ENCODE data around the gene PRICKLE2.

PRICKLE2 gene

DNA sequence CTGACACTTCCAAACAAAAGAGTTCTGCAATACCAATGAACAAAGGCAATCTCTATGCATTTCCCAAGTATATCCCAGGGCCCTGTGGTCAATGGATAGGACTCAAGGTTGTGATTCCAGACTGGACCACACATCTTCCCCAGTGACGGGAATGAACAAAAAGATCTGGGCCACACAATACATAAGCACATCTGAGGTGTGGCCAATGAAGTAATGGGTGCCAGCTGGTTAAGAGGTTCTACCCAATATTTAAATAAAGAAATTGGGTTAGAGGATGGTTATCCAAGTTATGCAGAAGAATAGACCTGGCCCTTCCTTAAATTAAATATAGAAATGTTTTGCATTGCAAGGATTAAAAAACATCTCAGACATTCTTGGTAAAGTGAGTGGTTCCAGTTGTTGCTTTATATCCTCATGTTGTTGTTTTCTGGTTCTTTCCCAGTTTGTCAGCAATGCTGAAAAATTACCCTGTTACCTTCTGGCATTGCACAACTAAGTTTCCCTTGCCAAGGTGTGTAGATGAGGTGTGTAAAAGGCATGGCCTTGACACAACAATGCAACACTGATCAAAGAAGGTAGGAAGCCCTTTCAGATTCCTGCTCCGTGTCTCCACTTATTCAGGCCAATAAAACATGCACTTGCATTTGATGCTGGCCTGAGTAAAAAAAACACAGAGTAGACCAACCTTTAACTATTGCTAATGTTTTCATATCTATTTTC lies 86.5 kb downstream of the PRICKLE2 start:
- TF ChIP-seq ZNF274 (IDR thresholded peaks at IDR 0.05; ENCODE audit: low read depth, low read length), result no peak
- no peak overlapping the region for H3K4me3 ChIP-seq (ENCODE audit: low read length)

DNA sequence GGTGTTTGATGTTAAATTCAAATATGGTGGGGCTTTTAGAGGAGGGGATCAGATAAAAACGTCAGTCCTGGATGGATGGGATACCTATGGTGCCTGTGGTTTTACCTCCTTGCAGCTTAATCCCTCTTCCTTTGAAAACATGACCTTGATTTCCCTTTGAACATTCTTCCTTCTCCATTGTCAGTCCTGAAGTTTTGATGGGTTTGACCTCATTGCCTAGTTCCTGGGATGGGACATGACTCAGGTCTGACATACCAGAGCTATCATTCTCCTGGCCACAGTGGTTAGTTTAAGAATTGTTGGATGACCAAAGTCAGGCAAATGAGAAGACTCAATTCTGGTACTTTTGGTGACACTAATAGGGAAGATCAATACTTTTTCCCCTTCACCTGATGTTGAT lies 87.2 kb downstream of the PRICKLE2 start:
- no peak for TF ChIP-seq ZNF274 (IDR thresholded peaks at IDR 0.05; ENCODE audit: low read depth, low read length)
- no peak overlapping the region for H3K4me3 ChIP-seq (ENCODE audit: low read length)

DNA sequence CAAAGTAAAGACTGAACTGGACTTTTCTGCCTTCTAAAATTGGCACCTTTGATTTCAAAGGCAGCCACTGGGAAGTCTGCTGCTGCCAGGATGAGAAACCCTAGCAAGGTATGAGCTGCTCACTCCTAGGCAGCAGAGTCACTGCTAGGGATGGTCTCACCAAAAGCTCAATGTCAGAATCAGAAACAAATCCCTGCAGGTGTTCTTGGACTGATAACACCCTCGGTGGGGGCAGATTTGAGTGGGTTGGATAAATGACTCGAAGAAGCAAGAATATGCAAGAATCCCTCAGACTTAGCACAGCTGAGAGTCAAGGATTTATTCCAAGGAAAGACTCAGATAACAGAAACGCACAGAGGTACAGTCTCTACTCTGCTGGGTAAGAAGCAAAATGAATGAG lies 90.4 kb downstream of the PRICKLE2 start:
- no peak for TF ChIP-seq ZNF274 (IDR thresholded peaks at IDR 0.05; ENCODE audit: low read depth, low read length)
- H3K4me3 ChIP-seq (ENCODE audit: low read length), result no peak overlapping the region

DNA sequence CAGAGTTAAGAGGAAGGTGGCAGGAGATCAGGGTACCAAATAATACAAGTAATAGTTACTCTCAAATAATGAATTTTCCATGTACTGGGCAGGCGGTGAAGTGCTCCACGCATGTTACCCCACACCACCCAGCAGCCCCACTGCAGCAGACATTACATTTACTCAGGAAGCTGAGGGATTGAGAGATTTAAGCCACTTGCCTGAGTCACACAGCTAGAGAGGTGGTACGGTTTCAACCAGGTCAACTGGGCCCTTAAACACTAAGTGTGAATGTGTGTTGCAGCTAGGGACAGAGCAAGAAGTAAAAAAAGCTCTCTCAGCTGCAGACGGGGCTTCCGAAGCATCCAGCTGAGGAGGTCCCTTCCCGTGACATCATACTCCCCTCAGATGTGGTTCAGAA lies 91.3 kb downstream of the PRICKLE2 start:
- TF ChIP-seq ZNF274 (IDR thresholded peaks at IDR 0.05; ENCODE audit: low read depth, low read length), result no peak
- no peak overlapping the region for H3K4me3 ChIP-seq (ENCODE audit: low read length)

DNA sequence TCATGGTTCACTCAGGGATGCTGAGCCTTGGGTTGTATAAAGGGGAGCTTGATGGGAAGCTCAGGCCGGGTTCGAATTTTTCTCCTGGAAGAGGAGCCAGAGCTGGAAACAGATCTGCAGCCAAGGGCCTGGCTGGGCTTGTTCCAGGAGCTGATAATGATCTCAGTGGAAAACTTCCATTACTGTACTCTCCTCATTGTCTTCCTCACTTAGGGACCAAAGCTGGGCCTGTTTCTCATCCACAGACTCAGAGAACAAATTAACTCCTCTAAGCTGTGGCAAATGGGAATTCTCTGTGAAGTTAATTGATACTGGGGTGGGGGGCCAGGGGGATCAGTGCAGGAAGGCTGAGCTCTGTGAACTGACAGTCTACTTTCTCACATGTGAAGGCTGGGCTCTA lies 92.0 kb downstream of the PRICKLE2 start:
- no peak overlapping the region for H3K4me3 ChIP-seq (ENCODE audit: low read length)
- no peak for TF ChIP-seq ZNF274 (IDR thresholded peaks at IDR 0.05; ENCODE audit: low read depth, low read length)

DNA sequence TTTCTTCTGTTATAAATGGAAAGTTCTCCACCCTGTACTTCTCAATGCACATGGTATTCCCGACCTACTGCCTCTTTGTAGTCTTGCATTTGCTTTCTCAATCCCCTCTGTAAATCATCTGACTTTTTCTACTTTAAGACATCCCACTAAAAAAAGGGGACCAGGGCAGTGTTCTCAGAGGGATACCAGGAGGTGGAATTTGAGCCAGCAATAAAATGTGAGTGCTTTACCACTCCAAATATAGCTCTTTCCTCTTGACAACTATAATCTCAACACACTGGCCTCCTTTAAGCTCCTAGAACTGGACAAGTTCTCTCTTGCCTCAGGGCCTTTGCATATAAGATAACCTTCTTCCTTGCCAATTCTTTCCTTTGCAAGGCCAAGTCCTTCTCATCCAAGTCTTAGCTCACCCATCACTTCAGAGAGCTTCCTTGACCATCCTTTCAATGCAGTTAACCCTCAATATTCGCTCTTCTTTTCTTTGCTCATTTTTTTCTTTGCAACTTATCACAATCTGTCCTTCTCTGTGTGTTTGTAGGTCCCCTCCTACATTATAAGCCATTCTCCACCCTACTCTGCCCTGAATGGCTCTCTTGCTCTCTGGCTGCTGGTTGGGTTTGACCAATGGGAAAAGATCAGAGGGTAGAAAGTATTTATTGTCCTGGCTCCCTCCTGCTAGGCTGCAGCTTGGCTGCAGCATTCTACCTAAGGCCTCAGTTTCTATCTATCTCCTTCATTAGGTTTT lies 93.4 kb downstream of the PRICKLE2 start:
- H3K4me3 ChIP-seq (ENCODE audit: low read length), result no peak overlapping the region
- TF ChIP-seq ZNF274 (IDR thresholded peaks at IDR 0.05; ENCODE audit: low read depth, low read length), result no peak

DNA sequence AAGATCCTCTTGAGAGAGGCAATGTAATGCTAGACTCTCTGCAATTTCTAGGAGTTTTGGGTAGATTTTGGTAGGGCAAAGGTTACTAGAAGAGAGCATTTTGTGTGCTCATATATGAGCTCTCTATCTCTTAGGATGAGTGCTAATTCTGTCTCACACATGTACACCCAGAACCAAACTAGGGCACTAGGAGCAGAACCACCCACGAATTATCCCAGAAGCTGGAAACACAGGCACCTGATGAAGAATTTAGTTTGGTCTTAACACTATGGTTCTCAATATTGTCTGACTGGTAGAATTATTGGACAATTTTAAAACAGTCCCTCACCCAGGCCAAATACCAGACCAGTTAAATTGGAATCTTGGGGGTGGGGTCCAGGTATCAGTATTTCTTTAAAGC lies 94.8 kb downstream of the PRICKLE2 start:
- TF ChIP-seq ZNF274 (IDR thresholded peaks at IDR 0.05; ENCODE audit: low read depth, low read length), result no peak
- H3K4me3 ChIP-seq (ENCODE audit: low read length), result no peak overlapping the region

DNA sequence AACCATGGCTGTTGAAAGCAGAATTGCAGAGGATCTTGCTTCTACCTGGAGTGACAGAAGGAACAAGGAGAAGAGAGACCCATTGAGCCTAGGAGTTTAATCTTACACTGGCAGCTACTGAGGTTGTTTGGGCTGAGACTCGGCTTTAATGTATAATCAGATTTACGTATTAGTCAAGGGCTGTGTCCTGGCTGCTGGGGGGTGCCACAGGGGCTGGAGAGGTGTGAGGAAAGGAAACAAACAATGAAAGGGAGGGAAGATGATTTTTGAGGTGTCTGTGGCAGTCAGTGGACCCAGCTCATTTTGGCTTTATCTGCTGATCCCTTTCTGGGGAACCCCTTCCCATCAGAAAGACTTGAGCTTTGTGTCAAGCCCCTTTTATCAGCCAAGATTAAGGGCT lies 95.7 kb downstream of the PRICKLE2 start:
- no peak for TF ChIP-seq ZNF274 (IDR thresholded peaks at IDR 0.05; ENCODE audit: low read depth, low read length)
- H3K4me3 ChIP-seq (ENCODE audit: low read length), result no peak overlapping the region

DNA sequence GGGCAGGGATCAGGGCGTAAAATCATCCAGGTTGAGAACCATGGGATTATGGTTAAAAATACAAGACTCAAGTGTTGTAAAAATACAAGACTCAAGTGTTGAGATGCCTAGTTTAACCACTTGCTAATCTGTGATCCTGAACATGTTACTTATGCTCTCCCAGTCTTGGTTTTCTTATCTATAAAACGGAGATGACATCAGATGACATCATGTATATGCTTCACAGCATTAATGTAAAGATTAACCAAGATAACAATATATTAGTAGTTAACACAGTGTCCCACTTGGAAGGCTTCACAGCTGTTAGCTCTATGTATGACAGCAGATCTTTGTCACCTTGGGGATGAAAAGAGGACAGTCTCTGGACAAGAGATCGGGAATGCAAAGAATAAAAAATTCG lies 96.2 kb downstream of the PRICKLE2 start:
- H3K4me3 ChIP-seq (ENCODE audit: low read length), result no peak overlapping the region
- TF ChIP-seq ZNF274 (IDR thresholded peaks at IDR 0.05; ENCODE audit: low read depth, low read length), result no peak

DNA sequence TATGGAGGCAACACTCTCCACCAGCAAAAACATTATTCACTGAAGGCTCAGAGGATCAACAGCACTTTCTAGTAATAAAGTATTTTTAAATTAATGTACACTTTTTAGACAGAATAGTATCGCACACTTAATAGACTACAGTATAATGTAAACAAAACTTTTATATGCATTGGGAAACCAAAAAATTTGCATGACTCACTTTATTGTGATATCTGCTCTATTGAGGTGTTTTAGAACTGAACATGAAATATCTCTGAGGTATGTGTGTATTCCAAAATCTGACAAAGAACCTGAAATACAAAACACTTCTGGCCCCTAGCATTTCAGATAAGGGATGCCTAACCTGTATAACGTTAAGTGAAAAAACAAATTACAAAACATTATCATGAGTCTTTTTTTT lies 99.7 kb downstream of the PRICKLE2 start:
- no peak for TF ChIP-seq ZNF274 (IDR thresholded peaks at IDR 0.05; ENCODE audit: low read depth, low read length)
- H3K4me3 ChIP-seq (ENCODE audit: low read length), result no peak overlapping the region

DNA sequence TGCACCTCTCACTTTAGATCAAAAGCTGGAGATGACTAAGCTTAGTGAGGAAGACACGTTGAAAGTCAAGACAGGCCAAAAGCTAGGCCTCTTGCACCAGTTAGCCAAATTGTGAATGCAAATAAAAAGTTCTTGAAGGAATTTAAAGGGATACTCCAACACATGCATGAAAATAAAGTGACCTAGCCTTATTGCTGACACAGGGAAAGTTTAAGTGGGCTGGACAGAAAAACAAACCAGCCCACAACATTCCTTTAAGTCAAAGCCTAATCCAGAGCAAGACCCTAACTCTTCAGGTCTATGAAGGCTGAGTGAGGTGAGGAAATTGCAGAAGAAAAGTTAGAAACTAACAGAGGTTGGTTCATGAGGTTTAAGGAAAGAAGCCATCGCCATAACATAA lies 101.3 kb downstream of the PRICKLE2 start:
- TF ChIP-seq ZNF274 (IDR thresholded peaks at IDR 0.05; ENCODE audit: low read depth, low read length), result no peak

DNA sequence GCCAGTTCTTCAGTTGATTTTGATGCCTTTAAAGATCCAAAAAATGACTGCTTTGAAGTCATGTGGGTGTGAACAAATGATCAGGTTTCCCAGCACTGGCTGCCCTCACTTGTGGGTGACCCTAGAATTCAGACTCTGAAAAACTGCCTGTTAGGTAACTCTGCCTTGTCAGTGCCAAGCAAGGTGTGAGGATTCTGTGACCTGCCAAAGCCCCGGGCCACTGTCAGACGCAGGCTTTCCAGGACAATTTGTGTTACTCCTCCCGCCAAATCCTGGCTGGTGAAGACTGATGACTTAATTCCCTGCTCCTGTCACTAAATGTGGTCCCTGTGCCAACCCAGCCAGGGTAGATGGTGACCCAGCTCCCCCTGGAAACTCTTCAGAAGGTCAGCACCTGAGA lies 102.8 kb downstream of the PRICKLE2 start:
- no peak overlapping the region for H3K4me3 ChIP-seq (ENCODE audit: low read length)
- no peak for TF ChIP-seq ZNF274 (IDR thresholded peaks at IDR 0.05; ENCODE audit: low read depth, low read length)

More for the DNA sequence above, 101.3 kb downstream of the PRICKLE2 start:
- no peak overlapping the region for H3K4me3 ChIP-seq (ENCODE audit: low read length)

DNA sequence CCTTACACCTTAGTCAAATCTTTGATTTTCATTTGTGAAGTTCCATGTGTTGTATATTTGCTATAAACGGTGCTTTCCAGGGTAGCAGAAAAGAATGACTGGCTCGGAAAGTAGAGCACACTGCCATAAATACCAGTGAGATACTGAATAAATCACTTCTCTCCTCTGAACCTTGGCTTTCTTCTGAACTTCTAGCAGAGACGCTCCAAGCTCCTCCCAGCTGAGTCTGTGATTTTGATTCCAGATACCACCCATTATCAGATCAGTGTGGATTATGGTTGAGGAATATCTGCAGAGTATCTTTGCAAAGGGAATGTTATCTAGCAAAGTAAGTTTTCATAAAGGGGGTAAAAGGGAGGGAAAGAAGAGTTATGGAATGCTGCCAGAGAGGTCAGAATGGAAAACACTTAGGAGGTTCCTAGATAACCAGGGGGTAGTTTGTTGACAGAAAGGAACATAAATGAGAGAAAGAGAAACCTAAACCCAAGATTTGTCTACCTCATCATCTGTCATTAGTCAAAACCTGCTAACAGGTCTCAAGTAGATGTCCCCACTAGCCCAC lies 103.4 kb downstream of the PRICKLE2 start:
- no peak for TF ChIP-seq ZNF274 (IDR thresholded peaks at IDR 0.05; ENCODE audit: low read depth, low read length)
- H3K4me3 ChIP-seq (ENCODE audit: low read length), result no peak overlapping the region

DNA sequence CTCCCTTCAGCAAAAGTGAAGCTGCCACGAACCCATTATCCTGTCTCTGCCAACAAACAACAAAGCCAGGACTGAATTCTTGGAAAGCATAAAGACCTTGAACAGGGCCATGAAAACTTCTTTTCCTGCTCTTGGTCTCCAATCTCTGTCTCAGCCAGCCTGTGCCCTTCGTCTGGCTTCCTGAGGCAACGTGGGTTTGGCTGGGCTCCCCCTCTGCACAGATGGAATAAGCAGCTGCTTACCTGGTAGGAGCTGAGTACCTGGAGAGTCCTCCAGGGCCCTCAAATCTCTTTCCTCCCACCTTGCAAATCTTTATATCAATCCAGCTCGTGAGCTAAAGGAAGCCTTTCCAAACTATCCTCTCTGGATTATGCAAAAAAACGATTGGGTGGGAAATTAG lies 104.4 kb downstream of the PRICKLE2 start:
- no peak overlapping the region for H3K4me3 ChIP-seq (ENCODE audit: low read length)
- TF ChIP-seq ZNF274 (IDR thresholded peaks at IDR 0.05; ENCODE audit: low read depth, low read length), result no peak

DNA sequence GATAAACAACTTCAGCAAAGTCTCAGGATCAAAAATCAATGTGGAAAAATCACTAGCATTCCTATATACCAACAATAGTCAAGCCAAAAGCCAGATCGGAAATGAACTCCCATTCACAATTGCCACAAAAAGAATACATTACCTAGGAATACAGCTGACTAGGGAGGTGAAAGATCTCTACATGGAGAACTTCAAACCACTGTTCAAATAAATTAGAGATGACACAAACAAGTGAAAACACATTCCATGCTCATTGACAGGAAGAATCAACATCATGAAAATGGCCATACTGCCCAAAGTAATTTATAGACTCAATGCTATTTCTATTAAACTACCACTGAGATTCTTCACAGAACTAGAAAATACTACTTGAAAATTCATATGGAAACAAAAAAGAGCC lies 107.8 kb downstream of the PRICKLE2 start:
- H3K4me3 ChIP-seq (ENCODE audit: low read length), result no peak overlapping the region
- TF ChIP-seq ZNF274 (IDR thresholded peaks at IDR 0.05; ENCODE audit: low read depth, low read length), result no peak
